Activated CD4-positive, CD25-positive, alpha-beta regulatory T cell treated with anti-CD3 and anti-CD28 coated beads, Interleukin-2, amount 50 U/mL, for 72 hours (primary cell): ENCODE results near the gene PAPPA2.
"Not testable (repeated sequence)": the region's sequence is repeated elsewhere in the genome, so short reads cannot be mapped to it uniquely, and the experiment has no call there.

Source experiments
- DNase-seq: peaks from one replicate; pipeline ENCODE4 v3.0.0; 2021

PAPPA2 gene

GRCh38 chr1:176556288-176556687 lies 93.3 kb downstream of the PAPPA2 start:
- no peak for DNase-seq

- no peak for DNase-seq
These were observed 94.7 kb downstream of the PAPPA2 start for GRCh38 chr1:176557543-176558258.

DNA sequence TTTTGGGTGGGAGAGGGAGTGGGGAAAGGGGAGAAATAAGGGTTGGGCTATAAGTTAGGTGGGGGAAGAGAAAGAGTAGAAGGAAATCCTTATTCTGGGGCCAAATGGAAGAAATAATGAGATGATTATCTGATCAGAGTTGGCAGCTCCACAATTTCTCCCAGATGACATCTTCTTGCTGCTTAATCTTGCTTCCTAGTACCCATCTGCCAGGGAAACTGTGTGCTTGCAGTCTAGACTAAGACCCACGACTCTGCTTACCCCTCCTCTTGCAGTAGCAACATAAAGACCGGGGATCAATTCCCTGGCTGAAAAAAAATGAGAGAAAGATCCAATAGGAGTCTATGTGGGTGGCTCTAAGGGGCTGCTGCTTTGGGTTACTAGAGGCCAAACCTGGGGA lies 95.6 kb downstream of the PAPPA2 start:
- no peak for DNase-seq

- DNase-seq = no peak
These were observed 96.5 kb downstream of the PAPPA2 start for GRCh38 chr1:176559474-176559873.

GRCh38 chr1:176559878-176560277 lies 96.9 kb downstream of the PAPPA2 start:
- no peak for DNase-seq

DNA sequence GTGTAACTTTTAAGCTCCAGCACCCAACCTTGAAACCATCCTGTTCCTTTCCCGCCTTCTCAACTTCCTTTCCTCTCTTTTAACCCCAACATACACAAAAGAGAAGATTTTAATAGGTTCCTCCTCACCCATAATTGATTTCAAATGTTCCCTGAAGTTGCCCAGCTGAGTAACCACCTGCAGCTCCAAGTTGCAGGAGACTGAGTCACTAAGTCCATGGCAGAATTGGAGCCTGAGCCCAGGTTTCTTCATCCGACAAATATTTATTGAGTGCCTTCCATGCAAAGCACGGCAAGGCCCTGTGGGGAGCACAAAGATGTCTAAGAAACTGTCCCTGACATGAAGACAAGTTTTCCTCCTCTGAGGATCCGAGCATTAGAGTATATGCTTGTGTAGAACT lies 97.7 kb downstream of the PAPPA2 start:
- DNase-seq = no peak

DNA sequence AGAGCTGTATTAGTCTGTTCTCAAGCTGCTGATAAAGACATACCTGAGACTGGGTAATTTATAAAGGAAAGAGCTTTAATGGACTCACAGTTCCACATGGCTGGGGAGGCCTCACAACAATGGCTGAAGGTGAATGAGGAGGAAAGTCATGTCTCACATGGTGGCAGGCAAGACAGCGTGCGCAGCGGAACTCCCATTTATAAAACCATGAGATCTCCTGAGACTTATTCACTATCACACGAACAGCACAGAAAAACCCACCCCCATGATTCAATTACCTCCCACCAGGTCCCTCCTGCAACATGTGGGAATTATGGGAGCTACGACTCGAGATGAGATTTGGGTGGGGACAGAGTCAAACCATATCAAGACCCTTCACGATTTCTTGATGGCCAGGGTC lies 98.8 kb downstream of the PAPPA2 start:
- not testable (repeated sequence) for DNase-seq

DNA sequence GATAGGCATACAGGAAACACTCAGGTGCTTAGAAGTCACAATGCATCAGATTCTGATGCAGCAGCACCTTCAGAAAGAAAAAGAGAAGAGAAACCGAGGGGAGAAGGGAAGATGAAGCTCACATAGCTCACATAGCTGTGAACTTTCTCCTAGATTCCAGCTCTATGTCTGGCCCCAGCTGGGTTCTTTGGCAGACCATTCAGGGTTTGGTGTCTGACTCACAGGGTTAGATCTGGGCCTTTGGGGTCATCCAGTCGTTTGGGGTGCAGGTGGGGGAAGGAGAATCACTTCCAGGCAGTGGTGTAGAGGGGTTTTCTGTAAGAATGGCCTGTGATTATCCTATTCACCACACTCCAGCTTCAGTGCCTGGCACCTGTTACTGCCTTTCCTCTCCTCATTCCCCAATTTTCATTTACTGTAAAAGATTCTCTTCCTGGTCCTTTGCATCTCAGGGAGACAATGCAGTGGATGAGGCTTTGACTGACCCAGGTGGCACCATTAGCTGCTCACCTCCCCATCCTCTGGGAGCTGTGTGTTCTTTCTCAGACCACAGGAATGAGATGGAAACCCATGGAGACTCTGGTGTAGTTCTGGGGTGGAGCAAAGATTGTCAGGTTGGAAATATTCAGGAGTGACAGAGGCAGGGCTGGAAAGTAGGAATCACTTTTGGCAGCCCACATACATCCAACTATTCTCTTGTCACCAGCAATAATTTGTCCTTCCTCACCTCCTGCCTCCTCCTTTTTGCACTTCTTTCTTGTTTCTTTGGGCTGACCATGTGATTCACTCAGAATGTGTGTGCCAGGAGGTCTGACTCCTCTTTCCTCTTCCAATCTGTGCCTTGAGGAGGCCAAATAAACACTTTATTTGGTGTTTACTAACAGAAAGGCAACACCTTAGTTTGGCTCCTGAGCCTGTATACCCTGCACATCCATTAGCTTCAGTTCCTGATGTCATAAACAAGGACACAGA lies 103.3 kb downstream of the PAPPA2 start:
- no peak for DNase-seq

DNA sequence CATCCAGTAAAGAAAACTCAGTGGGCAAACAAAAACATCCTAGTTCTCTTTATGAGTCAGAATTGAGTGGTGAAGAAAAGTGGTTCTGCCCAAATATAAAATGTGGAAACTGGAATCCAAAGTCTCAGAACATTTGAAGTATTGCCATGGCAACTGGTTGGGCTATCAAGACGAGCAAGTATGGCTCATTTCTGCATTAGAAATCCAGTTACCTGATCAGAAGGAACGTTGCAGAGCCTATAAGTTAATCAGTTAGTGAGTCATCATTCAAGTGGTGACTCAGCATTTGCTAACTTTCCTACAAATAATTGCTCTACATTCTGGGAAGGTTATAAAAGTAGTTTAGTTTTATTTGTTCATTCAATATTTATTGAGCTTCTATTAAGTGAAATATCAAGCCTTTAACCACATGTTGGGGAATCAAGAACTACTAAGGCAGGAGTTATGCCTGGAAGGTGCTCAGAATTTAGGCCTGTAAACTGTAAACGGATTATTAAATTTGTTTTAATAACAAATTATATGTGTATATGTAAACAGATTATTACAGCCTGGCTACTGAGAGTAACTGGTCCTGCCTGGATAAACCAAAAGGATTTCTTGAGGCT lies 104.3 kb downstream of the PAPPA2 start:
- no peak for DNase-seq

GRCh38 chr1:176568185-176568584 lies 105.2 kb downstream of the PAPPA2 start:
- DNase-seq = no peak

DNA sequence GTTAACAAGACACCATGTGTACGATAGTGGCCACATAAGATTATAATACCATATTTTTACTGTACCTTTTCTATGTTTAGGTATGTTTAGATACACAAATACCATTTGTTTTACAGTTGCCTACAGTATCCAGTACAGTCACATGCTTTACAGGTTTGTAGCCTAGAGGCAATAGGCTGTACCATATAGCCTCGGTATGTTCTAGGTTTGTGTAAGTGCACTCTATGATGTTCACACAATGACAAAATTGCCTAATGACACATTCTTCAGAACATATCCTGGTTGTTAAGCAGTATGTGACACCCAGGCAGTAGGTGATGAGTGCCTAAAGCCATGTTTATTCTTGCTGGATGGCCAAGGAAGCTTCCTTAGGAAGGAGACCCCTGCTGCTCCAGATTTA lies 111.8 kb downstream of the PAPPA2 start:
- DNase-seq = no peak

DNA sequence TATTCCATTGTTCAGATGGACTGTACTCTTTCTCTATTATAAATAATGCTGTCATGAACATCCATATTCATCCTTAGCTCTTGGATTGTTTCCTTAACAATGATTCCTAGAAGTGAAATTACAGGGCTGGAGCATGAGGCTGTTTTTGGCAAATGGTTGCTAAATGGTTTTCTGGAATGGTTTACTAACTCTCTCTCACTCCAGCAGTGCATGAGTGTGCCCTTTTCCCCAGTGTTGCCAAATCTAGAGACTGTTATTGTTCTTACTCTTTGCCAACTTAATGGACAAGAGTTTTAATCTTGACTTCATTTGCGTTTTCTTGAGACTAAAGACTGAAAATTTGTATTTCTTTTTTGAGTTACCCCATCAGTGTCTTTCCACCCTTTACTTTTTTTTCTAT lies 113.0 kb downstream of the PAPPA2 start:
- no peak for DNase-seq

DNA sequence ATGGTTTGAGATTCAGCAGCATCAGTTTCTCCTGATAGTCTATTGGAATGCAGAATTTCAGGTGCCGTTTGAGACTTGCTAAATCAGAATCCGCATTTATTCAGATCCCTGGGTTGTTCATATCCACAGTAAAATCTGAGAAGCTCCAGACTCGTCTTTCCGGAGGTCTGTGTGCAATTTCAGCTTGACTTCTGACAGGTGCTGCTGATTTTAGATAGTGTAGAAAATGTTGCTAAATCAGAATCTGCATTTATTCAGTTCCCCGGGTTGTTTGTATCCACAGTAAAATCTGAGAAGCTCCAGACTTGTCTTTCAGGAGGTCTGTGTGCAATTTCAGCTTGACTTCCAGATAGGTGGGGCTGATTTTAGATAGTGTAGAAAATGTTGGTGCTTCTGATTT lies 113.7 kb downstream of the PAPPA2 start:
- DNase-seq = no peak

DNA sequence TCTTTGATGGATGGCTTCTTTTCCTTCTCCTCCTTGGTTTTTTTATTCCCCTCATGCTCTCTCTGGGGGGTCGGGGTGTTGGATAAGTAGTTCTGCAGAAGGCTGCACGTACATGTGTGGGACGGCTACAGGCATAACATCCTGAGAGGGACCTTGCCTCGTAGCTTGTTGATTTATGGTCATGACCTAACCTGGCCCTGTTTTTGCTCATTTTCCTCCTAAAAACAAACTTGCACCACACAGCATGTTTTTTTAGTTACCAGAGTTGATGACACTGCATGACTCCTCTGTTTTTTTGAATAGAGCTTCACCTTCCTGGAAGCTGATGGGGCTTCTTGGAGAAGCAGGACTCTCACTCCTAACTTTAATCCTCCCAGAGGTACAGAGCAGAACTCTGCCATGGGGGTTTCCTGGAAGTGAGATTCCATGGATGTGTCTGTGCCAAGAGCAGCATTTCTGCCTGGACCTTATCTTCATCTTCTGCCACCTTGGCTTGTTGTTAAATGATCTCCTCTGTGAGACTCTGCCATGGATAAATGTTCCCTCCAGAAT lies 114.7 kb downstream of the PAPPA2 start:
- no peak for DNase-seq

- no peak for DNase-seq
These were observed 116.1 kb downstream of the PAPPA2 start for GRCh38 chr1:176579087-176579486.

- DNase-seq = no peak
These were observed 132.2 kb downstream of the PAPPA2 start for GRCh38 chr1:176595217-176595616.

- no peak for DNase-seq
These were observed 138.4 kb downstream of the PAPPA2 start for GRCh38 chr1:176601348-176601747.

DNA sequence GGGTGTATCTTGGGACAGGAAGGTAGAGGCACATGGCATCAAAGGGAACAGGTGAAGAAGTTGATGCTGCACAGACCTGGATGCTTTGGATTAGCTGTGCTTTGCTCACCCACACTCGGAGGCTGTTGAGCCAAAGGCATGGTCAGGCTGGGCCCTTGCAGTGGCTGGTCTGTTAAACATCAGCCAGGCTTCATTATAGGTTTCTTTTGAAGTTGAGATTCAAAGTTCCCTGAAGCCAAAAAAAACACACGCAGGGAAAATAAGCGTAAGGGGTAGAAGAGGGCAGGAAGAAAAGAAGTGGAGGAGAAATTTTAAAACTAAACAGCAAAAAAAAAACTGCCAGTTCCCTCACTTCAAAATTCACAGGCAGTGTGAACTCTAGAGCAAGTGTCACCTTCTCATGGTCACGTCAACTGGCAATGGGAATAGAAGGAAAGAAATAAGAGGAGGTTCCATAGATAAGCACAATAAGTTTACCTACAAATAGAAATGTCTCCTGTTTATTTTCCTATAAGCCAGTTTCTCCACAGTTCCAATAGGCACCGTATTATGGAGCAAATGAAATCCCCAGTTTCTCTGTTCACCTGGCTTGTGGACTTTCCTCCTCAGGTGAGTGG lies 139.5 kb downstream of the PAPPA2 start:
- DNase-seq = no peak

GRCh38 chr1:176603696-176604095 lies 140.7 kb downstream of the PAPPA2 start:
- DNase-seq = no peak

DNA sequence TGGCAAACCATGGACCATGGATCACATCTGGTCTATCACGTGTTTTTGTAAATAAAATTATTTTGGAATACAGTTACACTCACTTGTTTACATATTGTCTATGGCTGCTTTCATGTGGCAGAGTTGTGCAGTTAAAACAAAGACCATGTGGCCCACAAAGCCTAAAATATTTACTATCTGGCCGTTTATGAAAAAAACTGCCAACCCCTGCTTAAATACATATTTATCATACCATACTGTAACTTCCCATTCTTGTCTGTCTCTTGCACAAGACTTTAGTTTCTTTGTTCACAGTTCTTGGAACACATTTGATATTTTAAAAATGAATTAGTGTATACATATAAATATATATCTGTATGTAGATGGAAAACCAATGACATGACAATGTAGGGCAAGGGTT lies 141.5 kb downstream of the PAPPA2 start:
- DNase-seq = no peak

DNA sequence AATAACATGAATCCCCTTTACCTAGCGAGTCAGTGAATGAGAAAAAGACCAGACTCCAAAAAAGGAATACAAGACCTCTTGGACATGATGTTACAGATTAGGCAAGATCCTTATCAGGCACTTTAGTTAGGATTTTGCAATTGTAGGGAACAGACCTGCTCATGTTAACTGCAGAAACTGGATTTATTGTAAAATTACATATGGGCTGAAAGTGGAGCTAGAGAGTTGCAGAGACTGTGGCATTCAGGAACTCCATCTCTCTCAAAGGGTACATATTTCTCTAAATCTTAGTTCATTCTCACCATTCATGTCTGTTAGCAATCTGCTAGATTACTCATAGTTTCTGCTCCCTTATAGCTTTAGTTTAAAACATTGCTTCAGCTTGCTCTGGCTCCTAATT lies 142.2 kb downstream of the PAPPA2 start:
- DNase-seq = no peak

GRCh38 chr1:176609556-176610408 lies 146.8 kb downstream of the PAPPA2 start:
- no peak for DNase-seq
